Right kidney (tissue), 1 donor: ENCODE data around the gene MIDN.
A peak's percentile ranks its signal among the peaks of the same experiment; 100 is the strongest.

ENCODE experiments used
- DNase-seq: peaks from one replicate; pipeline ENCODE4 v3.0.0-alpha.2; 2016

MIDN gene

GRCh38 chr19:1270854-1271527 is 22.6 kb downstream of the MIDN start:
- DNase-seq, result no peak

DNA sequence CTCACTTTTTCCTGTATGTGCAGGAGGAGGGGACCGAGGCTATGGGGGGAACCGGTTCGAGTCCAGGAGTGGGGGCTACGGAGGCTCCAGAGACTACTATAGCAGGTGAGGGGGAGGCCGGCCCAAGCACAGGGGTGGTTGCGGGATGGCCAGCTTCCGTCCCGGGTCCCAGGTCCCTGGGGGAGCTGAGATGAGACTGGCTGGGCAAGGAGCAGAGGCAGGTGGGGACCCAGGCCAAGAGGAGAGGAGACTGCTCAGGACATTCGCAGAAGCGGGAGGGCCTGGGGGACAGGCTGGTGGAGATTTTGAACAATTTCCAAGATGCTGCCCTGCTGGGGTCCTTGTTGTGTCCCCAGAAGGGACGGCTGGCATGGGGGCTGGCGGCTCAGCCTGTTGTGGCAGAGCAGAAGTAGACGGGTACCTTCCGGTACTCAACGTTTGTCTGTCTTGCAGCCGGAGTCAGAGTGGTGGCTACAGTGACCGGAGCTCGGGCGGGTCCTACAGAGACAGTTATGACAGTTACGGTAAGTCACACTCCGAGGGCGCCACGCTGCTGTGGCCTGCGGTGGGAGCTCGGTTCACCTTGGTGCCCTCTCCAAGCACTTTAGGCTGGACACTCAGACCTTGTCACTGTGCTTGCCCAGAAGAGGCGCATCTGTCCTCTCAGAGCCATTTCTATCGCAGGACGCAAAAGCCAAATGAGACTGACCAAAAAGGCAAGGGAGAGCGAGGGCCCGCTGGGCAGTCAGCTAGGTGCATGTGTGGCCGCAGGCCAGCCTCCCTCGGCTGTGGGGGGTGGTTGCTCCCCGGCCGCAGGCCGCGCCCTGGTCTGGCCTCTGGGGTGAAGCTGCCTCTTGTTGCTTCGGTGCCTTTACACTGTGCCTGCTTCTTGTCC is 23.4 kb downstream of the MIDN start:
- no peak for DNase-seq

GRCh38 chr19:1272423-1273262 is 24.3 kb downstream of the MIDN start:
- DNase-seq, result no peak

- DNase-seq, result no peak
These were observed 25.1 kb downstream of the MIDN start for GRCh38 chr19:1273263-1274041.

- DNase-seq, result no peak
These were observed 25.9 kb downstream of the MIDN start for GRCh38 chr19:1274081-1274851.

GRCh38 chr19:1274852-1275259 is 26.5 kb downstream of the MIDN start:
- DNase-seq, result no peak

DNA sequence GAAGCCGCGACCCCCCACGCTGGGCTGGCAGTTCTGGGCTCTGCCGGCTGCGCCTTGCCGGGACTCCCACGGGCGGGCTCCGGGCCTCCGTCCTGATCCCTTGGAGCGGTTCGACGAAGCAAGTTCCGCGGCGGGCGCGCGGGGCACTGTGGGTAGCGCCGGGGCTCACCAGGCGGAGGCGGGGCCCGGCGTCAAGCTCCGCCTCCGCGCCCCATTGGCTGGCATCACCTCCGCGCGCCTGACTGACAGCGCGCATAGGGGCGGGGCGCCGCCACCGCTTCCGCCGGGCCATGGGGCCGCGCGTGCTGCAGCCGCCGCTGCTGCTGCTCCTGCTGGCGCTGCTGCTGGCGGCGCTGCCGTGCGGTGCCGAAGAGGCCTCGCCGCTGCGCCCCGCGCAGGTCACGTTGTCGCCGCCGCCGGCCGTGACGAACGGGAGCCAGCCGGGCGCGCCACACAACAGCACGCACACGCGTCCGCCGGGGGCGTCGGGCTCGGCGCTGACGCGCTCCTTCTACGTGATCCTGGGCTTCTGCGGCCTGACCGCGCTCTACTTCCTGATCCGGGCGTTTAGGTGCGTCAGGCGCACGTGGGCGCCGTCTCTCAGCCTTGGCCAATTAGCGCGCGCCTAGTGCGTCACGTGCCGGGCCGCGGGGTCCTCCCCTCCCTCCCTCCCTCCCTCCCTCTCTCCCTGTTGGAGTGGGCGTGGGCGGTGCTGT is 27.0 kb downstream of the MIDN start, which contains the start of gene FAM174C:
Gene FAM174C, plus strand, starts transcription at position 271 of the 716 bp plus-strand sequence. Its CDS starts 20 bp downstream, at position 291.
- DNase-seq, result peak; percentile 90

DNA sequence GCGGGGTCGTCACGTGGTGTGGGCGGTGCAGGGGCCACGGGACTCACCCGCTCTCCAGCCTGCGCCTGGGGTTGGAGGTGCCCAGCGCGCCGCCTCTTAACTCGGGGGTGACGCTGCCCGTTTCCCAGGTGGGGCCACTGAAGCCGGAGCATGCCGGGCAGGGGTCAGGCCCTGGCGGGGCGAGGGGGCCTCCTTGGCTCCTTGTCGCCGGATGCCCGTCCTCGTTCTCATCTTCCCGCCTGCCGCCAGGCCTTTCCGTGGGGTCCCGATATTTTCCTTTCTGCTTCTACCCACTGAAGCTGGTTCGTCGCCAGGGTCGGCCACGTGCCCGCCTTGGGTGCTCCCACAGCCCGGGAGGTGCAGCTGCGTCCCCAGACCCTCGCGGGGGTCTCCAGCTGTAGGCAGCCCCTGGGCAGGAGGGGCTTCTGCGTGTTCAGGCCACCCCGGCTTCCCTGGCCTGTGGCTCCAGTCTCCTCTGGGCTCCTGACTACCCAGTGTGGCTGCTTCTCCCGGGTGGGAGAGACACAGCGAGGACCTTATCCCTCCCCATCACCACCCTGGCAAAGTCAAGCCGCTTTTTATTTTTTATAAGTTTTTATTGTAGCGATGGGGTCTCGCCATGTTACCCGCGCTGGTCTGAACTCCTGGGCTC is 27.7 kb downstream of the MIDN start:
- no peak for DNase-seq

- DNase-seq, result no peak
These were observed 28.2 kb downstream of the MIDN start for GRCh38 chr19:1276628-1277022.

DNA sequence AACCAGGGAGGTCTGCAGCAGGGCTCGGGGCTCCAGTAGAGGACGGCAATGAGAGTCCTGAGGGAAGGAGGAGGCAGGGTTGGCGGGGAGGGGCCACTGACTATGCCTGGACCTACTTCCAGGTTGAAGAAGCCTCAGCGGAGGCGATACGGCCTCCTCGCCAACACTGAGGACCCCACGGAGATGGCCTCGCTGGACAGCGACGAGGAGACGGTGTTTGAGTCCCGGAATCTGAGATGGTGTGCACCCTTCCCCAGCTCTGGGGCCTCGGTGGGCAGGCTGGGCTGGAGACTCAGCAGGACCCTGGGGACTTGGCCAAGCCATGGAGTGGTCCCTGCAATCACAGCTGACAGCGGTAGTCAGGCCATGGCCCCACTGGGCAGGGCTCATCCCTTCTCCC is 28.7 kb downstream of the MIDN start:
- DNase-seq, result no peak

DNA sequence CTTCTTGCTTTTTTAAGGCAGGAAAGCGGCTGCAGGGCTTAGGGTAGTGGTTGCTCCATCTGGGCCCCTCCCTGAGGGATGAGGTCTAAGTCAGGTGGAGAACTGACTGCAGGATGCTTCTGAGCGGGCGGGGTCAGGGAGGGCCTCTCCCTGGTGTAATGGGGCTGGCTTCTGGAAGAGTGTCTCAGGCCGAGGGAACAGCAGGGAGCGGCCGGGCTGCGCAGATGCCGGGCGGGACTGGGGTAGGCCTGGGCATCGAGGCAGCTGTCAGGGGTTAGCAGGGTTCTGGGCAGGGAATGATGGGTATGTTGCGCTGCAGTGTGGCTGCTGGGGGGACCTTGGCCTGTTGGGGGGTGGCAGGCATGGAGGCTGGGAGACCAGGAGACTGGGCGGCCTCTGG is 29.7 kb downstream of the MIDN start:
- DNase-seq, result no peak

DNA sequence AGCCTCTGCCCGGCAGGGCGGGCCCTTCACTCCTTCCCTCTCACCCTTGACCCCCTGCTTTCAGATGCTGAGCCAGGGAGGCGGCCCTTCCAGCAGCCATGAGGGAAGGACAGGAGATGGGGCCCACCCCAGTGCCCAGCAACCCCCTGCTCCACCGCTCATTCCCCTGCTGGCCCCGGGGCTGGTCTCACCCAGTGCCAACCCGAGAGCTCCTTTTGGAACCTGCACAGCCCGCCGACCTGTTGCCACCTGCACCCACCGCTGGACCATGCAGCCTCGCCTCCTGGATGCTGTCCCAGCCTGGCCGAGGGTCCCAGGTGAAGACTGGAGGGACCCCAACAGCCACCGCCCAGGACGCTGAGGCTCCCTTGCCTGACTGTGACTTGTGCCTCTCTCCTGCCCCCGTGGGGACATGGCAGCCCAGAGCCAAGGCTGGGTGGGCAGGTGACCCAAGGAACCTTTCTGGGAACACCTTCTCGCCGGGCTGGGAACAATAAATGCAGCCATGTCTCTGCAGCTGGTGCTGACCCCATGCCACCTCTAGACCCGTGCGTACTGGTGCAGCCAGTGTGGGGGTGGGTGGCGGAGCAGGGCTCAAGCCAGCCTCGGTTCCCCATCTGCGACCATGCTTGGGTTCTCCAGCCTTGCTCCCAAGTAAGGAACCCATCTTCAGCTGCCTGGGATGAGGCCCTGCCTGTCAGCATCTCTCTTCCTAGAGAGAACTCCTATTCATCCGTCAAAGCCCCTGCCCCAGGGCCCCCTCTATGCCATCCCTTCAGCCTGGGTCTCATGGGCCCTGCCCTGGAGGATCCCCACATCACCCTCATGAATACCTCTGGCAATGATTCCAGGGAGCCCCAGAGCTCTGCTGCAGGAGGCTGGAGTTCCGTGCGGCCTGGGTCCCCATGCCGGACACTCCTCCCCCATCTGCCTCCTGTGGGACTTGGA is 30.6 kb downstream of the MIDN start:
- DNase-seq, result no peak

DNA sequence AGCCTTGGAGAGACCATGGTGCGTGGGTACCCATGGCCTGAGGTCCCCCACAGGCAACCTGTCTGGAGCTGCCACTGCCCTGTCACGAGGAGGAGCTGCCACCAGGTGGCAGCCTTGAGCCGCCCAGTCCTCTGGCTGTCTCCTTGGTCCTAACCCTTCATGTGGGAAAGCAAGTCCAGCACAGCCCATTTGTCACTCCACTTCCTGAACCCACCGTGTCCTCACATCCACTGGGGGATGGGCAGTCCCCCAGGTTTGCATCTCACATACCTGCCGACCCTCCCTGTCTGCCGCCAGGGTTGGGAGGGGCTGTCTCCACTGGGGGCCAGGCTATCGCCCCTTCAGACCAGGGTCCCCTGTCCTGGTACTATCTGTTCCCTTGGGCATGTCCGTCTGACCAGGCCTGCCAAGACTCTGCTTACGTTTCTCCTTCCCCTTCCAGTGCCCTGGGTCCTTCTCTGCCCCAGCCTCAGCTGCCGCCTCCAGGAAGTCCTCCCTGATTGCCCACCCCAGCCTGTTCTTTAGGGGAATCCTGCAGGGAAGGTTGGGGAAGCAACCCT is 31.5 kb downstream of the MIDN start:
- peak; percentile 74 for DNase-seq

DNA sequence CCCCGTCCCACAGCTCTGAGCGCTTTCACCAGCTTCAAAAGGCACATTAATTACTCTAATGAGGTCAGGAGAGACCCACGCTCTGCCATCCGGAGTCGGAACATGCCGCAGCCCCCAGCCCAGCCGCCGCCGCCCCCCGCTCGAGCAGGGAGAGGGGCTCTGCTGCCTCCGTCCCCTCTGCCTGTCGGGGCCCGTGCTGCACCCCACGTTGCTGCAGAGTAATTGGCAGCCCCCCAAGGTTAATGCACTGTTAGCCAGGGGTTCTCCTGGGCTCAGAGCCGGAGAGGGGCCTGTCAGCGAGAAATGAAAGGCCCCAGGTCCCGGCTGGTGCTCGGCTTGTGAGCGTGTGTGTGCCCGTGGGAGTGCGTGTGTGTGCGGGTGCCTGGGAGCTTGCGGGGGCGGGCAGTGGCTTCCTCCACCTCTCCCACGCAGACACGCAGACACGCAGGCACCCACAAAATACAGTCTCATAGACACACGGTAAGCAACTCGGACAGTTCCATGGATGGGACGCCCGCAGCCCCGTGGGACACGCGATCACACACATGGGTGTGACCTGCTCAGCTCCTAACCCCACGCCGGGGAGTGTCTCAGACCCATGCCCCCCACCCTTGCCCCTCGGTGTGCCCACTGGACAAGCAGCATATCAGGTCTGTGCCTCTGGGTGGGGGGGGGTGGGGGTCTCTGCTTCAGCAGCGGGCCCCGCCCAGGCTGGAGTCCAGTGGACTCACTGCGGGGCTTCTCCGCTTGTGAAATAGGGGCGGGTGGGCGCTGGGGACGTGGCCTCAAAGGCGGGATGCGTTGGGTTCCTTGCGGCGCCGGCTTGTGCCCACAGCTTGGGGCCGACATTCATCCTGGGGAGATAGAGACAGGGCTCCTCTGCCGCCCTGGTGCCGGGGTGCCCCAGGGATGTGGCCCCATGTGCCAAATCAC is 32.5 kb downstream of the MIDN start:
- DNase-seq, result no peak

DNA sequence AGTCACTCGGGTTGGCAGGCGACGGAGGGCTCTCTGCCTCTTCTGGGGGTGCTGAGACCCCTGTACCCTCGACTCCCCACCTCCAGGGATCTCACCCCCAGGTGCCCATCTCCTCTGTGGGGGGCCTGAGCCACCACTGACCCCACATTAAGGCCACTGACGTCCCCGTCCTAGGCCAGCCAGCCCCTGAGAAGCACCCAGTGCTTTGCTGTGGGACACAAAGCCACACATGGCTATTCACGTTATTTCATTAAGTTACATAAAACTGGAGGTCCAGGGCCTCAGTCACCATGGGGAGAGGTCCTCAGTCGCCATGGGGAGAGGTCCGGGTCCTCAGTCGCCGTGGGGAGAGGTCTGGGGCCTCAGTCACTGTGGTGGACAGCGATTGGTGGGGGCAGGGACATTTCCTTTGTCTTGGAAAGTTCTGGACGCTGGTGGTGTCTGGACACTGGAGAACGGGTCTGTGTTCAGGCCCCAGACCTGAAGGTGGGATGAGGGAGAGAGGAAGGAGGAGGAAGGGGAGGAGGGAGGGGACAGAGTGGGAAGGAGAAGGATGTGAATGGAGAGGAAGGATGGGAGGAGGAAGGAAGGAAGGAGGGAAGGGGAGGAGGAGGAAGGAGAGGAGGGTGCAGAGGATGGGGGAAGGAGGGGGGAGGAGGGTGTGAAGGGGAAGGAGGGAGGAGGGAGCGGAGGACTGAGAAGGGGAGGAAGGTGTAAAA is 33.3 kb downstream of the MIDN start:
- DNase-seq, result no peak

DNA sequence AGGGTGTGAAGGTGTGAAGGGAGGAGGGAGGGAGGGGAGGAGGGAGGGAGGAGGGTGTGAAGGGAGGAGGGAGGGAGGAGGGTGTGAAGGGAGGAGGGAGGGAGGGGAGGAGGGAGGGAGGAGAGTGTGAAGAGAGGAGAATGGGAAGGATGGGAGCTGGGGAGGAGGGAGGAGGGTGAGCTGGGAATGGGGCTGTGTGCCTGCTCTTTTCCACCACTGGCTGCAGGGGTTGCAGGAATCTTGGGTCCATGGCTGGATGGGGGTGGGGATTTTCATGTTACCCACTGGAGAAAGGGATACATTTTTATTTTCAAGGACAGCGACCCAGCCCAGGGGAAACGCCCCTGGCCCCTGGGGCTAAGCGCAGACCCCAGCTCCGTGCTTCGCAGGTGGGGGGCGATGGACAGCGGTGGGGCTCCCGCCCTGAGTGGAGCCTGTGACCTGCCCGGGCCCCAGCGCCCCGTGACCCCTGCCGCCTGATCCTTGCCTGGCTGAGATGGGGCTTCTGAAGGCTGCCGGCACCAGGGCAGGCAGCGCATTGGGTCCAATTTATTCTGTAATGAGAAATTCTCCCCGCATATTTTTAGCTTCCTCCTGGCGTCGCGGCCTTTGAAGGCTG is 34.3 kb downstream of the MIDN start:
- DNase-seq, result no peak
